HG02973 (cell line): ENCODE data around the gene EAF1.
A peak's percentile ranks its signal among the peaks of the same experiment; 100 is the strongest.
"Not testable (repeated sequence)": the region's sequence is repeated elsewhere in the genome, so short reads cannot be mapped to it uniquely, and the experiment has no call there.

Experiments
- ATAC-seq: cut with Tn5 transposase; IDR thresholded peaks from one replicate; pipeline ENCODE4 v1.9.1; 2021; ENCODE audit warnings: moderate library complexity; ENCODE audit not compliant: unreplicated experiment

The EAF1 gene

GRCh38 chr3:15427182-15427880, at the start of gene EAF1, which contains the start of gene METTL6:
Gene EAF1 (plus strand): TSS chr3:15427598. CDS start chr3:15427780, 182 bp downstream.
Gene METTL6 (minus strand): TSS chr3:15427544. CDS start chr3:15426511, 1,033 bp downstream.
- peak; percentile 78 for ATAC-seq

GRCh38 chr3:15377961-15378791, 49.2 kb upstream of the EAF1 start:
- peak; percentile 92 for ATAC-seq

- ATAC-seq, result no peak
These were observed 46.2 kb upstream of the EAF1 start for GRCh38 chr3:15380980-15381890.

GRCh38 chr3:15382405-15382923, 44.9 kb upstream of the EAF1 start:
- no peak for ATAC-seq

- peak; percentile 88 for ATAC-seq
These were observed 42.7 kb upstream of the EAF1 start for GRCh38 chr3:15384510-15385237.

GRCh38 chr3:15385238-15385695, 42.1 kb upstream of the EAF1 start:
- peak; percentile 7 for ATAC-seq

GRCh38 chr3:15385901-15386653, 41.3 kb upstream of the EAF1 start:
- no peak for ATAC-seq

GRCh38 chr3:15386654-15386955, 40.8 kb upstream of the EAF1 start:
- not testable (repeated sequence) for ATAC-seq

- ATAC-seq, result no peak
These were observed 40.2 kb upstream of the EAF1 start for GRCh38 chr3:15387171-15387581.

- no peak for ATAC-seq
These were observed 39.7 kb upstream of the EAF1 start for GRCh38 chr3:15387735-15388134.

- not testable (repeated sequence) for ATAC-seq
These were observed 39.1 kb upstream of the EAF1 start for GRCh38 chr3:15388335-15388734.

GRCh38 chr3:15390460-15390859, 36.9 kb upstream of the EAF1 start:
- ATAC-seq, result no peak

GRCh38 chr3:15391007-15391406, 36.4 kb upstream of the EAF1 start:
- ATAC-seq, result no peak

- ATAC-seq, result not testable (repeated sequence)
These were observed 34.1 kb upstream of the EAF1 start for GRCh38 chr3:15393252-15393651.

- ATAC-seq, result not testable (repeated sequence)
These were observed 28.7 kb upstream of the EAF1 start for GRCh38 chr3:15398731-15399133.

GRCh38 chr3:15399970-15400369, 27.4 kb upstream of the EAF1 start:
- ATAC-seq, result no peak

- ATAC-seq, result no peak
These were observed 25.5 kb upstream of the EAF1 start for GRCh38 chr3:15401936-15402335.

- ATAC-seq, result no peak
These were observed 23.9 kb upstream of the EAF1 start for GRCh38 chr3:15403495-15403894.

- no peak for ATAC-seq
These were observed 23.4 kb upstream of the EAF1 start for GRCh38 chr3:15403965-15404364.
